LNCAP (cell line): ENCODE results near the gene CLTA.

Experiments used
- TF ChIP-seq, protein P1 (sequence below): fragments of 450-650 bp; IDR thresholded peaks from 2 replicates; pipeline ENCODE4 v1.5.1; 2017; ENCODE audit warnings: mild to moderate bottlenecking

CLTA gene

DNA sequence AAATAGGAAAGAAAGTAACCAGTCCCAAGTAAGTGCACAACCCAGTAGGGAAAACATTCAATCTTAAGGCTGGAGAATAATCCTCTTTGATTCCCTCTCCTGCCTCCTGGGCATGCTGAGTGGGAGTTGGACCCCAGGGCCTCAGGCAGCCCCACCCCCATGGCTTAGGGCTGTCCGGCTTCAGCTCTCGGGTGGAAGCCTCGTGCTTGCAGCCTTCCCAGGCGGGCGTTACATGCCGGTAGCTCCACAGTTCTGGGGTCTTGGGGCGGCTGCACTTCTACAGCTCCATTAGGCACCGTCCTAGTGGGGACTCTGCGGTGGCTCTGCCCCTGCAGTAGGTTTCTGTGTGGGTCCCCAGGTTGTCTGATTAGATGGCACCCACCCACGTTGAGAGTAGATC lies 44.1 kb upstream of the CLTA start:
- TF ChIP-seq, protein P1, sequence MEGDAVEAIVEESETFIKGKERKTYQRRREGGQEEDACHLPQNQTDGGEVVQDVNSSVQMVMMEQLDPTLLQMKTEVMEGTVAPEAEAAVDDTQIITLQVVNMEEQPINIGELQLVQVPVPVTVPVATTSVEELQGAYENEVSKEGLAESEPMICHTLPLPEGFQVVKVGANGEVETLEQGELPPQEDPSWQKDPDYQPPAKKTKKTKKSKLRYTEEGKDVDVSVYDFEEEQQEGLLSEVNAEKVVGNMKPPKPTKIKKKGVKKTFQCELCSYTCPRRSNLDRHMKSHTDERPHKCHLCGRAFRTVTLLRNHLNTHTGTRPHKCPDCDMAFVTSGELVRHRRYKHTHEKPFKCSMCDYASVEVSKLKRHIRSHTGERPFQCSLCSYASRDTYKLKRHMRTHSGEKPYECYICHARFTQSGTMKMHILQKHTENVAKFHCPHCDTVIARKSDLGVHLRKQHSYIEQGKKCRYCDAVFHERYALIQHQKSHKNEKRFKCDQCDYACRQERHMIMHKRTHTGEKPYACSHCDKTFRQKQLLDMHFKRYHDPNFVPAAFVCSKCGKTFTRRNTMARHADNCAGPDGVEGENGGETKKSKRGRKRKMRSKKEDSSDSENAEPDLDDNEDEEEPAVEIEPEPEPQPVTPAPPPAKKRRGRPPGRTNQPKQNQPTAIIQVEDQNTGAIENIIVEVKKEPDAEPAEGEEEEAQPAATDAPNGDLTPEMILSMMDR = no peak

DNA sequence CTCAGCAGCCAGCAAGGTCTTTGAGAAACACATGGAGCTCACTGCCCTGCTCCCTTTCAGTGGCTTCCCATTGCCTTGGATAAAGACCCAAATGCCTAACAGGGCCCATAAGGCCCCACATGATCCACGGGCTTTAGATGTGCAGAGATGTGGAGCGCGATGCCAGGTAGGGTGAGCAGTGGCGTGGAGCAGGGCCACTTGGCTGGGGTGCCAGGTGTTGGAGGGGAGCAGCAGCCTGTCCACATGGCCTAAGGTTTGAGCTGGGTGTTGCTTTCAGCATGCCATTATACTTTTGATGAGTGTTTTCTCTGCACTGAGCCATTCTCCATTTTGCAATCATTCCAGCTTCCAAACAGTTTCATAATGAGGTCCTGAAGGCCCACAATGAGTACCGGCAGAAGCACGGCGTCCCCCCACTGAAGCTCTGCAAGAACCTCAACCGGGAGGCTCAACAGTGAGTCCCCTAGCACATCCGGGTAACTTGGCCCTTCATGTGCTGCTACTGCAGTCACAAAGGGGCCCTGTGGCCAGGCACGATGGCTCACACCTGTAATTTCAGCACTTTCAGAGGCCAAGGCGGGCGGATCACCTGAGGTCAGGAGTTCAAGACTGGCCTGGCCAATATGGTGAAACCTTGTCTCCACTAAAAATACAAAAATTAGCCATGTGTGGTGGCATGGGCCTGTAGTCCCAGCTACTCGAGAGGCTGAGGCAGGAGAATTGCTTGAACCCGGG lies 43.1 kb upstream of the CLTA start:
- TF ChIP-seq, protein P1 = no peak

DNA sequence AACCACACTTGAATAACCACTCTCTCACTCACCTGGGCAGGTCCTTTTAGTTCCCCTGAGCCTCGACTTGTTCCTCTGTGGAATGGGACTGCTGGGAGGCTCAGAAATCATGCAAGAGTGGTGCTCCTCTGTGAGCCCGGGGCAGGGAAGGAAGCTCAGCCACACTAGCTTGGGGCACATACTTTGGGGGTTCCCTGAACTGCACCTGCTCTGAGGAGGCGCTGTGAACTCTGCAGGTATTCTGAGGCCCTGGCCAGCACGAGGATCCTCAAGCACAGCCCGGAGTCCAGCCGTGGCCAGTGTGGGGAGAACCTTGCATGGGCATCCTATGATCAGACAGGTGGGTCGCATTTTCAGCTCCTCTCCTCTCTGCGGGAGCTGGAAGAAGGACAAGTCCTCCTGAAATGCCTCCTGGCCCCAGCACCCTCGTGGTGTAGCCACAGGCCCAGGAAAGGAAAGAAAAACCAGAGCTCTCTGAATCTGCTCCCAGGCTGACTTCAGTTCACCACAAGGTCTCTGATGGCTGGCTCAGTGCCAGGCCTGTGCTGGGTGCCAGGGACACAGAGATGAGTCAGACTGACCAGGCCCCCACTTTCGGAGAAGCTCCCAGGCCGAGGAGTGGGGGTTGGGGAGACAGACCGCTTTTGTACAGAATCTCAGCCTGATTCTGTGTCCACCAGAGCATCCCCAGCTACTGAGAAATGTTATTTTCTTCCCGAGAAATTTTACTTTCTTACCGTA lies 42.2 kb upstream of the CLTA start:
- TF ChIP-seq, protein P1 = no peak

DNA sequence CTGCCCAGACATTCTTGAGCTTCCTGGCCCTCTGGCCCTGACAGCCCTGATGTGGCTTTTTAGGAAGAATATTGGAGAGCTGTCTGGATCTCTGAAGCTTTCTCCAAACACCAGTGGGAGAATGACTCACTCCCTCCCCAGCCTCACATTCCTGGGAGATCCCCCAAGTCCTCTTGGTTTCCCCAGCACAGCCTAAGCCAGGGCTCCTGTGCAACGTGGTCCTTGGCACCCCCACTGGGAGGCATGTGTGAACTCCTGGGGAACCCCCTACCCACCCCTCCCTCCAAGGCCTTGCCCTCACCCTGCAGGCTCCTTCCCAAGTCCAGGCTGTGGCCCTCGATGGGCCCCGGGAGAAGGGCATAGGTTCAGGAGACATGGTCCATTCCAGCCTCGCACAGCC lies 41.5 kb upstream of the CLTA start:
- TF ChIP-seq, protein P1 = no peak

DNA sequence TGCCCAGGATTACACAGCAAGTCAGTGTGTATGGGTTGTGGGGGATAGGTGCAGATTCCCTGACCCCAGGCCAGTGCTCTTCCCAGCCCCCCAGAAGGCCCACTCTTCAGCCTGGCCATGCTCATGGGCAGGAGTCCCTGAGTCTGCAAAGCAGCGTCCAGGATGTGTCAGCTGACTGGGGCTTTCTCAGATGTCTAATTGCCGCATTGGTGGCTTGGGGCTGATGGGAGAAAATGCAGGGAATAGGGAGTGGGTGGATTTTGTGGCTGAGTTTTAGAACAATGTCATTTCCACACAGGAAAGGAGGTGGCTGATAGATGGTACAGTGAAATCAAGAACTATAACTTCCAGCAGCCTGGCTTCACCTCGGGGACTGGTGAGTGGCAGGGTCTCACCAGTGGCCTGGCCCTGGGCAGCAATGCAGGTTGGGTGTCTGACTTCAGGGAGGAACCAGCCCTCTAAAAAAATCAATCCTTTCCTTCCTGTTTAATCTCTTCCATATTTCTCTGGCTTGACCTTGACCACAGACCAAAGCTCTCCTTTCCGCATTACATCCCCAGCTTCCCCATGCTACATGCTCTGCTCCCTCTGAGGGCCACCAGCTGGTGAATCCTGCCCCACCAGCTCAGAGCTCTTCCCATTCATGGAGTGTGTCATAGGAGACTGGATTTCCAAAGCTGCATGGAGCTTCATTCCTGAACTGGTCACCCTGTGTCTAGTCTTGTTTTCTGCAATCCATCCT lies 40.0 kb upstream of the CLTA start:
- TF ChIP-seq, protein P1 = no peak

DNA sequence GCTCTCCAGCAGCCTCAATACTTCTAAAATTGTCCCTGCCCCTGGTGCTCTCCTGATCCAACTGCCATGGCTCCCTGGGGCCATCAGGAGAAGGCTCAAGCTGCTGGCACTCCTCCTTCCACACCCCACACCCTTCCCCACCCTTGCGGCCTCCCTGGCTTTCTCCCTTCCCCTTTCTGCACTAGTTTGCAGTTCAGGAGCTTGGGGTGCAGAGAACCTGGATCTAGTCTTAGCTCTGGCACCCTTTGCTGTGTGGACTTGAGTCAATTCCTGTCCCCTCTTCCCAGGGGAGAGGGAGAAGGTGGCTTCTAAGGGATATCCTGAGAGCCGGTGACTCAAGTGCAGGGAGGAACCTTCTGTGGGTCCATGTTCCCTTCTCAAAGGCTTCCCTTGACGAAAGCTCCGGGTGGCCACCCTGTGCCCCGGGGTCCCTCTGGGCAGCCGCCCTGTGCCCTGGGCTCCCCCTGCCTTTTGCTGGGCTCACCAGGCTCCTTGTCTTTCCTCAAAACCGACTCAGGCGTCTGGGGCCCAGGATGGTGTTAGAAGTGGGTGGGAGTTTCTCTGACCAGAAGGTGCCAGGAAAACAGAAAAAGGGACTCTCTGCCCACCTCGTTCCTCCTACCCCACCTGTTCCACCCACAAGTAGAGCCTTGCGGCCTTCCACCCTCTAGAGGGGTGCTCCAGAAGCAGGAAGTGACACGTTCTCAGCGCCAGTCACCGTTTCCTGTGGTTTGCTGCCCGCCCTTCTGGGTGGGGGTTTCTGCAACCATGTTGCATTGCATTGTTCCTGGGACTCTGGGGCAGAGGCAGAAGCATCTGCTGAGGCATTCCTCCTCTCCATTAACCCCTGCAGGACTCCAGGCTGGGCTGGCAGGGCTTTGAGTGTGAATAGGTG lies 39.2 kb upstream of the CLTA start:
- TF ChIP-seq, protein P1 = no peak
